GM12874 (cell line): ENCODE measurements around the gene SYK.

Experiments used
- CTCF ChIP-seq: IDR thresholded peaks from 2 replicates; pipeline ENCODE4 v1.5.1; 2011; ENCODE audit warnings: low read depth, mild to moderate bottlenecking, control low read depth, low read length, moderate library complexity; ENCODE audit not compliant: insufficient read depth

Gene SYK

DNA sequence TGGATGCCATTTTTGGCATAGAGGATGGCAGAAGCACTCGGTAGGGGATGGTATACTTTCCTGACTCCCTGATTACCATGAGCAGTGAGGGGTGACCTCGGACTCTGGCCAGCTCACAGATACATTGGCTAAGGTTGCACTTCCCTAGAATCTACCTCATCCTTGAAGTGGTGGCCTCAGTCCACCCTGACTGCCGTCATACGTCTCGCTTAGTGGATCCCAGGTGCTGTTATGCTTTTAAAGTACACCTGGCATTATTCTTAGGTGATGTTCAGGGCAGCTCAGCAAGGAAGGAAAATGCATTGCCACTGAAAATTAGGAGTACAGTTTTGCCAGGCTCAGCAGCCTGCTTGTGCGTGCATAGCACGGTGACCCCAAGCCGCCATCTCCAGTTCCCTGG is 87.3 kb downstream of the SYK start:
- no peak for TF ChIP-seq CTCF

DNA sequence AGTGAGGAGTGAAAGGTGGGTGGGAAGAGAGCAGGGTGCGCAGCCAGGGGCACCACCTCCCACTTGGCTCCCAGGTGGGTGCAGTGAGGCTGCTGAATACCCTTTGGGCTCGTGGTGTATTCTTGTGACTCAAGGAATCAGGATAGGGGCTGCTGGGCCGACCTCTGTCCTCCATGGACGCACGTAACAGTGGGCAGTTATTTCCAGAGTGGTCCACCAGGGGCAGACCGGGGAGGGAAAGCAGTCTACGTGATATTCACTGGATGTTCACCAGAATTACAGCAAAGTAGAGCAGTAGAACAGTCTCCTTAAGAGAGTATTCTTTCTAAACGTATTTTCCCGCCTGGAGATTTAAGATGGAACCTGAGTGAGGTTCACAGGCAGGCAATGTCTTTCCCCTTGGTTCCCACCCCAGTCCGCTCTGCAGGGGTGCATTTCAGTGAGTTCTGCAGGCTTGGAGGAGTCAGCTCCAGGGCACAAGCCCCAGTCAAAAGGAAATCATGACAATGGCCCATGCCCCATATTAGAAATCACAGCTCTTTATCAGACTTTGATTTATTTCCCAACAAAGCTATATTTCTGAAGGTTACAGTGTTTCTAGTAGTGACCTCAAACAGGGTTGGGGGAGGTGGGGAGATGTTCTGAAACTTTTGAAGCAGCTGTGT is 88.7 kb downstream of the SYK start:
- TF ChIP-seq CTCF, result no peak

DNA sequence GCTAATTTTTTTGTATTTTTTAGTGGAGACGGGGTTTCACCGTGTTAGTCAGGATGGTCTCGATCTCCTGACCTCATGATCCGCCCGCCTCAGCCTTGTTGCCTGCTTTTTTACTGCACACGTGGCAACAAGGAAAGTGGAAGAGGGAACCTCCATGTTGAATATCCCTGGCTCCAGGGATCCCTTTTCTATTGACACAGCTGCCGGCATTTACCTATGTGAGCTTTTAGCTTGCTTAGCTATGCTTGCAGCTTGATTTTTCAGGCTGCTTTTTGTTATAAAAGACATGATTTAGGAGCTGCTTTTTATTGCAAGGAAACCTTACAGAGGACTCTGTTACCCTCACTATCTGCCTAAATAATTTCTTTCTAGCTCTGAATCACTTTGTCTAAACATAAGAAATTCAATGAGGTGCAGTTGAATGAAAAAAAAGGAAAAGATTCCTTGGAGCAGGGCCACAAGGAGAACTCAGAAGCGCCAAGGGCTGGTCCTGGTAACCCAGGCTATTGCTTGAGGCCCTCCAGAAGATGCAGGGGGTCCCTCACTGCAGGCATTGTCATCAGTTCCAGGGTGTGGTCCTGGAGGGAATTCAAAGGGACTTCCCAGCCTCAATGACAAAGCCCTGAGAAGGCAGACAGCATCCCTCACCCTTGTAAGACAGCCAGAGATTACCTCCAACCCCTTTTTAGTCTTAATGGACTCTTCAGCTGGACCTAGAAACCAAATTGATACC is 89.9 kb downstream of the SYK start:
- TF ChIP-seq CTCF, result no peak

- no peak for TF ChIP-seq CTCF
Measured at GRCh38 chr9:90892918-90893317, 91.3 kb downstream of the SYK start.

GRCh38 chr9:90893706-90894105 is 92.1 kb downstream of the SYK start:
- no peak for TF ChIP-seq CTCF

- peak; percentile 72 for TF ChIP-seq CTCF
Measured at GRCh38 chr9:90894986-90895687, 93.5 kb downstream of the SYK start.

GRCh38 chr9:90895786-90896185 is 94.2 kb downstream of the SYK start:
- TF ChIP-seq CTCF, result no peak
